SW480 (cell line): ENCODE results near the gene PPP1R9B.
A peak's percentile ranks its signal among the peaks of the same experiment; 100 is the strongest.

ENCODE experiments used
- DNase-seq: peaks from one replicate; pipeline ENCODE4 v3.0.0-alpha.2; 2016; ENCODE audit warnings: low spot score

Gene PPP1R9B

DNA sequence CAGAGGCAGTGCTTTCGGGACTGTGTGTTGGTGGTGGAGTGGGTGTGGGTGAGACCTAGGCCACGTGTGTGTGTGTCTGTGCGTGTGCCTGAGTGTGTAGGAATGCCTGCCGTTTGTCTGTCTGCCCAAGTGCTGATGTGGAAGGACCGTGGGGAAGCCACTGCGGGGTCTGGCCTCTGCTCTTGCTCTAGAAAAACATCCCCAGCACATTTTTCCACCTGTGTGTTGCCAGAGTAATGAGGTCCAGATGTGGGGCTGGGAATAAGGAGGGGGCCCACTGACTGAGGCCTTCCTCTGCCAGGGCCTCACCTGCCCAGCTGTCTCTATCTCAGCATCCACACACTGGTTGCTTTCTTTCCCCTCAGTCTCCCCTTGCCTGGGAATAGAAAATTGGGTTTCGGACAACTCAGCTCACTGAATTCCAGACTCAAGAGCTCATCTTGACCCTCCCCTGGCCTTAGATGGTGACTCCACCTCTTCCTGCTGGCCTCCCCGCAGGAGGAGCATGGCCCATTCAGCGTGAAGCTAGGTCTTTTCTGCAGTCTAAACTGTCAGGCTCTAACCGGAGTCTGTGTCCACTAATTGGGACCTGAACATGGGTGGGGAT lies 23.0 kb upstream of the PPP1R9B start:
- no peak for DNase-seq

DNA sequence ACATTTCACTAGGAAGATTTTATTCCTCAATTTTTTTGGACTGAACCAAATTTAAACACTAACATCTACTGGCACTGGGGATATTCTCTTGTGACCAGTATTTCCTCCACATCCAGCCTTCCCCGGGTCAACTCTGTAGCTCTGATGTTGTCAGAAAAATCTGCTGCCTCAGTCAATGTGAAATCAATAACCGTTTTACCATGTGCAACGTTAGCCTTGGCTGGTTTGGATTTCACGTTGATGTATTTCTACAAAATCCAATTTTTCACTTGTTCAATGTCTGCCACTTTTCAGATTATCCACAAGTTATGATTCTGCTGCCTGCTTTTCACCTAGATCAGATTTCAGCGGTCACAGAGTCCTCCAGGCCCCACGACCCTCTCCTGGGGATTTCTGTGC lies 22.5 kb upstream of the PPP1R9B start:
- DNase-seq = no peak

- DNase-seq = no peak
These were observed 21.7 kb upstream of the PPP1R9B start for GRCh38 chr17:50172130-50172529.

DNA sequence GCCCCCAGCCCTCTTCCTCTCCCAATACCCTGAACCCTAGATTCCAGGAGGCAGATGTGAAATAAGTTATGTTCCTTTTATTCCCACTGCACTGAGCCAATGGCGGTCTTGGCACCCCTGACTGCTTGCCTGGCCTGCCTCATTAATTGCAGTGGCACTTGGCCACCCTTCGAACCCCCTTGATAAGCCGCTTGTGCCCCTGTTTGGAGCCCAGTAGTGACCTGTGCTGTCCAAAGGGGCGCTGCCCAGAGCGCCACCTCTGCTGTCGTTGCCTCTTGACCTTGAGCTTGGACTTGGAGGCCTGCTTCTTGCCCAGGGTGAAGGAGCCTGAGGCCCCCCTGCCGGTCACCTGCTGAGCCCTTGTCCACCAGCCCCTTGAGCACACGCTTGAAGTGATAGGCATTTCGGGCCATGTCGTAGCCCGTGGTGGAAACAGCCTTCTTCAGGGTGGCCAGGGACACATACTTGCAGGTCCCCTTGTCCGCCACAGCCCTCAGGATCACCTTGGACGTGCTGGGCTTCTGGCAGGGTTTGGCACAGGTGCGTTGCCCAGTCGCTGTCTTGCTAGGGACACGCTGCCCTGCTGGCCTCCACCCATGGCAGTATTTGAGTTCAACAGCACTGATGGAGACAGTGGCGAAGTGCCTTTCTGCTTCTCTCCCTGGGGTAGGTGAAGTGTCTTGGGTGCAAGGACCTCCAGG lies 21.0 kb upstream of the PPP1R9B start:
- no peak for DNase-seq

DNA sequence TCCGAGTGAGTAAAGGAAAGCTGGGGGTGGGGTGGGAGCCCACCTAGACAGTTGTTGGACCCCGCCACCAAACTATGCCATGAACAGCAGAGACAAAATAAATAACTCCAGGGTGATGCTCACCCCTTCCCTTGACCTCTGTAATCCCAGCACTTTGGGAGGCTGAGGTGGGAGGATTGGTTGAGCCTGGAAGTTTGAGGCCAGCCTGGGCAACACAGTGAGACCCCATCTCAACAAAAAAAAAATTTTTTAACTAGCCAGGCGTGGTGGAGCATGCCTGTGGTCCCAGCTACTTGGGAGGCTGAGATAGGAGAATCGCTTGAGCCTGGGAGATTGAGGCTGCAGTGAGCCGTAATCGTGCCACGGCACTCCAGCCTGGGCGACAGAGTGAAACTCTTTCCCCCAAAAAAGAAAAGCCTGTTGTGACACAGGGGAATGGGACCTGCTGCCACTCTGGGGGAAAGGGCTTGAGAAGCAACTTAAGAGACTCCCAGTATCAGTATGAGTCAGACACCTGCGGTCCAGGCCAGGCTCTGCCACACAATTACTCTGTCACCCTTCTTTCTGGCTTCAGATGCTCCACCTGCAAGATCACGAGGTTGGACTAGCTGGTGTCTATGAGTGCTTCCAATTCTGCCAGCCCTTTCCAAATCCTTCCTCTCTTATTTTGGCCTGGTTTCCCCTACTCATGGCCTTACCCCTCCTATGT lies 20.3 kb upstream of the PPP1R9B start:
- DNase-seq = peak; percentile 86

DNA sequence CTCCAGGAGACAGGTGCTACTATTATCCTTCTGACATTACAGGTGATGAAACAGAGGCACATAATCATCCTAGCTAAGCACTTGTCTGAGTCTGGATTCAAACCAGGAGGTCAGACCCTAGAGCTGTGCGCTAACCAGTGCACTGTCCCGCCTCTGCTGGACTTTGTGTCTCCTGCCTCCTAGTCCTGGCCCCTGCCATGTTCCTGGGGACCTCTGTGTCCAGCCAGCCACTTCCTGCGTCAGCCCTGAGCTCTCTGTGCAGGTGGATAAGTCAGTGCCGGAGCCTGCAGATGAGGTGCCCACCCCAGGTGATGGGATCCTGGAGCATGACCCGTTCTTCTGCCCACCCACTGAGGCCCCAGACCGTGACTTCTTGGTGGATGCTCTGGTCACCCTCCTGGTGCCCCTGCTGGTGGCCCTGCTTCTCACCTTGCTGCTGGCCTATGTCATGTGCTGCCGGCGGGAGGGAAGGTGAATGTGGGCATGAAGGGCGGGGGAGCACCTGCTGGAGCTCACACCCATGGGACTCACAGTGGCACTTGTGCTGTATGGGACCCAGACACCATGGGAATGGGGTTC lies 19.5 kb upstream of the PPP1R9B start:
- DNase-seq = no peak

- peak; percentile 77 for DNase-seq
These were observed 18.8 kb upstream of the PPP1R9B start for GRCh38 chr17:50169121-50169764.

- no peak for DNase-seq
These were observed 17.8 kb upstream of the PPP1R9B start for GRCh38 chr17:50168319-50168718.

- DNase-seq = no peak
These were observed 16.9 kb upstream of the PPP1R9B start for GRCh38 chr17:50167371-50167770.

DNA sequence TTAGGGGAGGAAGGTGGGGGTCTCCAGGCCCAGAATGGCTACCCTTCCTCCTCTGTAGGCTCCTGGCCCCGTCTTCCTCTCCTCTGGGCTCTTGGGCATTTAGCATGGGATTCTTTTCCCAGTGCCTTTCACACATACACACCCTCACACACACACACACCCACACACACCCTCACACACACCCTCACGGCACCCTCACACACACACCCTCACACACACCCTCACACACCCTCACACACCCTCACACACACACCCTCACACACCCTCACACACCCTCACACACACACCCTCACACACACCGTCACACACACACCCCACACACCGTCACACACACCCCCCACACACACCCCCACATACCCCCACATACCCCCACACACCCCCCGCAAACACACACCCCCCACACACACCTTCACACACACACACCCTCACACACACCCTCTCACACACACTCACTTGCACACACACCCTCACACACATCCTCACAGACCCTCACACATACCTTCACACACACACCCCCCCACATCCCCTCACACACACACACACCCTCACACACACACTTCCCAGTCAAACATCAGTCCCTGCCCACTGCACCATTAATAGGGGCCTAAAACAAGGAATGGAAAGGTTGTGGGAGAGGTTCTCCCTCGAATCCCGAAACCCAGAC lies 16.2 kb upstream of the PPP1R9B start:
- DNase-seq = no peak

DNA sequence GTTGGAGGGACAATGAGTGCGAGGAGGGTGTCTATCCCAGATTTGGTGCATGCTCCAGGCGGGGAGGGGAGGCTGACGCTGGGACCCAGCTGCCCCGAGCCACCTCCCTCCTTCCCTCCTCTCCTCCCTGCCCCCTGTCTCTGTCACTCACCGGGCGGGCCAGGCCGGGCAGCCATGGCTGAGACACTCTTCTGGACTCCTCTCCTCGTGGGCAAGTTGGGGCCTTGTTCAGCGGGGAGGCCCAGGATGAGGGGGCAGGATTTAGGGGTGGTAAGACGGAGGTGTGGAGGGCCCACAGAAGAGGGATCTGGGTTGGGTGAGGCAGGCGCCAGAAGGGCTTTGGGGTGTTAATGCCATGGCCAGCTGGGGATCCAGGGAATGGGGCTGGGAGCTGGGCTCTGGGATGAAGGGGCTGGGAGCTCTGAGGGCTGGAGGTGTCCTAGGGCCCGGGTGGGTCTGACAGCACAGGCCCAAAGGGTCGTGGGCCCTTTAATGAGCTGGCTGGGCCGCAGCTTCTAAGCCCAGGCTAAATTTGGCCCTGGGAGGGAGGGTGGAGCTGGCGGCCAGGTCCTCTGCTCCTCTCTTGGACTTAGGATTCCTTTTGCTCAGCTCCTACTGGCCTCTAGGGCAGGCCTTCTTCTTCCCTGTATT lies 15.5 kb upstream of the PPP1R9B start, which contains the start of gene SGCA:
SGCA (plus strand) TSS at position 139 of the 651 bp plus-strand sequence; CDS start at position 175, 36 bp downstream.
- DNase-seq = no peak

- no peak for DNase-seq
These were observed 15.0 kb upstream of the PPP1R9B start for GRCh38 chr17:50165466-50165865.

DNA sequence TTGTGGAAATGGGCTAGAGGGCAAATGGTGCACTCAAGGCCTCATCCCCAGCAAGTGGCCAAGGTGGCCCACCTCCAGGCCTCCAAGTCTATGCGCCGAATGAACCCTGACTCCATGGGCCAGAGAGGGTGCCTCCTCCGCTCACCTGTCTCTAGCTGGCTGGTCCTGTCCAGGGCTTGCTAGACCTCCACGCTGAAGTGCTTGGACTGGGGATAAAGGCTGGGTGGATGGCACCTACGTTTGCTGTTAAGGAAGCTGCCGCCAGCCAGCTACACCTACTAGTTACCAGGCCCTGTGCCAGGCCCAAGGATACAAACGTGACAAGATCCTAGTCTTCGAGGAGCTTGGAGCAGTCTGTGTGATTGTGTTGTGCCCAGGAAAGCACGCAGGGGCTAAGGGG lies 14.6 kb upstream of the PPP1R9B start:
- DNase-seq = no peak

DNA sequence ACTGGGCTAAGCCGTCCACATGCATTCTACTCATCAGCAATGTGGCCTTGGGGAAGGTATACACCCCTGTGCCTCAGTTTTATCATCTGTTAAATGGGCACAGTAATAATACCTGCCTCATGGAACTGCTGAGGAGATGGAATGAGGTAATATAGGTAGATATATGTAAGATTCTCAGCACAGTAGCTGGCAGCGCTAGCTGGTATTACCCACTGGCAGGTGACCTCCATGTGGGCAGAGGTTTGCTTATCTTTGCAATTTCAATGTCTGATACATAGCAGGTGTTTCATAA lies 14.2 kb upstream of the PPP1R9B start:
- no peak for DNase-seq

- no peak for DNase-seq
These were observed 13.6 kb upstream of the PPP1R9B start for GRCh38 chr17:50163843-50164696.

DNA sequence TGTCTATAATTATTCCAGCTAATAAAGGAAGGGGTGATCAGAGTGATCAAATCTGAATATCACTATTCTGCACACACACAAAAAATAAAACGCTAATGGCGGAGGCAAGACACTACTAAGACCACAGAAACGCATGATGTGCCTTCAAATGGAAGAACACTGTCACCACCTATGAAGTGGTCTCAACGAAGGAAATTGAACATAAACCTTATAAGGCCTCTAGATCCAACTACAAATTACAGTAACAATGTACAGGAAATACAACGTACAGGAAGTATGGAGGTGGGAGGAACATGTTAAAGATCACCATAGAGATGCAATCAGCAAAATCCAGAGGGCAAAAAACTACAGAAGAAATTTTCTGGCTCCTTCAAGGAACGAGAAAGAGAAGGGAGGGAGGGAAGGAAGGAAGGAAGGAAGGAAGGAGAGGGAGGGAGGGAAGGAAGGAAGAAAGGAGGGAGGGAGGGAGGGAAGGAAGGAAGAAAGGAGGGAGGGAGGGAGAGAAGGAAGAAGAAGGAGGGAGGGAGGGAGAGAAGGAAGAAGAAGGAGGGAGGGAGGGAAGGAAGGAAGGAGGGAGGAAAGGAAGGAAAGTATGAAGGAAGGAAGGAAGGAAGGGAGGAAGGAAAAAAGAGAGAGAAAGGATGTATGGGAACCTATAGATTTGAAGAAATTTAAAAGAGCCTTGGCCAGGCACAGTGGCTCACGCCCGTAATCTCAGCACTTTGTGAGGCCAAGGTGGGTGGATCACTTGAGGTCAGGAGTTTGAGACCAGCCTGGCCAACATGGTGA lies 12.2 kb upstream of the PPP1R9B start:
- no peak for DNase-seq

DNA sequence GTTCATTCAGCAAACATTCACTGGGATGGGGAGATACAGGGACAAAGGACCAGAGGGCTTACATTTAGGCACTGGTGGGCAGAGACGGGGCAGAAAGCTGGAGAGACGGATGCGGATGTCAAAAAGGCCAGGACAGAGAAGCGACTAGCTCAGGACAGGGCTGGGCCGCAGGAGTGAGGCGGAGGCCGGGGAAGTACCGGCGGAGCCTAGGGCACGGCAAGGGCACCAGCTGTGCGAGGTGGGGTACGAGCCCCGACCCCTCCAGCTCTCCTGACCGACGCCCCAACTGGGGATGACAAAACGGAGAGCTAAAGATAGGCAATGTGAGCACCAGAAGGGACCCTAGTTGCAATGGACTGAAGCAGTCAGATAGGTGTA lies 11.4 kb upstream of the PPP1R9B start:
- no peak for DNase-seq

GRCh38 chr17:50161023-50161910 lies 10.8 kb upstream of the PPP1R9B start:
- DNase-seq = peak; percentile 81

DNA sequence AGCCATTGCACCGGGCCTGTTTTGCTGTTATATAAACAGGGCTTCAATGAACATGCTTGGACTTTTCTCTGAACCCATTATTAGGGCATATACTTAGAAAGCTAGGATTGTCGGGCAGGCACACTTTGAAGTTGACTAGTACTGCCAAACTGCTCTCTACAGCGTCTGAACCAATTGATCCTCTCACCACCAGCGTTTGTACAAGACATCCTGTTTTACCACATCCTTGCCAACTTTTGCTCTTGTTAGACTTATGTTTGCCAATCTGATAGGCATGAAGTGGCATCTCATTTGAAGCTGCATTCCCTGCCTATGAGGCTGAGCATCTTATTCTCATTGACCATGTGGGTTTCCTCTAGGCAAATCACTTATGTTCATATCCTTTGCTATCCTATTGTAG lies 7.4 kb upstream of the PPP1R9B start:
- no peak for DNase-seq
